GM12878 (cell line): Measurements from ENCODE around the gene RPRD1B. TPM values are rescaled to one million over a fixed set of nuclear protein-coding genes. Genes with fewer than 3 reads are reported as not detected.

ENCODE experiments used
- ATAC-seq: fragments of 200-7000 bp; cut with Tn5 transposase; 3 replicates; pipeline ENCODE4 v1.9.1; 2020; ENCODE audit warnings: mild to moderate bottlenecking, moderate library complexity
- BruUV-seq: library from RNA; stranded (reverse); fragments of 400-500 nt; replicated peaks from 2 replicates; lab custom pipeline; 2021; lab: Mats Ljungman, UMichigan
- CTCF ChIA-PET: fragments of 300-600 bp; sonication (Branson Sonifier 250); formaldehyde crosslinking; extraction: SDS; loops from one replicate; lab custom pipeline; 2021; ENCODE audit warnings: inconsistent platforms; lab: Yijun Ruan, JAX
- POLR2A ChIA-PET: fragments of 350-600 bp; formaldehyde crosslinking; extraction: SDS; loops from one replicate; lab custom pipeline; 2021; ENCODE audit warnings: inconsistent platforms; lab: Charles Lee
- RAD21 ChIA-PET: fragments of 300-600 bp; sonication (Branson Sonifier 250); formaldehyde crosslinking; loops from one replicate; lab custom pipeline; 2023; ENCODE audit warnings: antibody characterized with exemption; ENCODE audit not compliant: unreplicated experiment; lab: Charles Lee
- SMC1A ChIA-PET: fragments of 300-600 bp; sonication (Branson Sonifier 250); formaldehyde crosslinking; loops from one replicate; lab custom pipeline; 2023; ENCODE audit not compliant: unreplicated experiment, uncharacterized antibody; lab: Charles Lee
- DNase-seq: peaks from one replicate; pipeline ENCODE4 v3.0.0-alpha.2; 2011; ENCODE audit warnings: low read depth, low spot score
- FAIRE-seq: peaks from 3 replicates; lab custom pipeline; 2011; peaks lifted over from hg19 to GRCh38; lab: Jason Lieb, UNC
- H2AFZ ChIP-seq: 2 replicates; pipeline ENCODE4 v1.6.0; 2011; ENCODE audit warnings: low read depth, low read length, control low read depth; ENCODE audit not compliant: control insufficient read depth
- H3K27ac ChIP-seq: 2 replicates; pipeline ENCODE4 v1.5.1; 2011; ENCODE audit warnings: control low read depth; ENCODE audit not compliant: control insufficient read depth, insufficient read depth
- H3K27me3 ChIP-seq, 2 experiments: replicated peaks in 1 of 2; 2 replicates each; pipeline versions ENCODE4 v1.6.0 to v1.6.1; 2011; ENCODE audit warnings: low read length in 1 of 2; ENCODE audit not compliant: control insufficient read depth in 2 of 2, insufficient read depth in 2 of 2
- H3K36me3 ChIP-seq, 2 experiments: 2 replicates each; pipeline ENCODE4 v1.5.1; 2011; ENCODE audit warnings: low read length in 1 of 2; ENCODE audit not compliant: control insufficient read depth in 2 of 2, insufficient read depth in 2 of 2
- H3K4me1 ChIP-seq: 2 replicates; pipeline ENCODE4 v1.6.1; 2011; ENCODE audit warnings: mild to moderate bottlenecking, low read length, moderate library complexity, mixed read lengths; ENCODE audit not compliant: control insufficient read depth, insufficient read depth
- H3K4me2 ChIP-seq: 2 replicates; pipeline ENCODE4 v1.6.0; 2011; ENCODE audit warnings: control low read depth; ENCODE audit not compliant: control insufficient read depth, insufficient read depth
- H3K4me3 ChIP-seq: fragments of 200-600 bp; sonication (generic); 2 replicates; pipeline ENCODE4 v1.5.1; 2016
- H3K79me2 ChIP-seq: 2 replicates; pipeline ENCODE4 v1.6.0; 2011; ENCODE audit warnings: low read length; ENCODE audit not compliant: control insufficient read depth, insufficient read depth
- H3K9ac ChIP-seq: 2 replicates; pipeline ENCODE4 v1.8.0; 2011; ENCODE audit warnings: low read length, control low read depth, mixed read lengths; ENCODE audit not compliant: control insufficient read depth, insufficient read depth
- H3K9me3 ChIP-seq: replicated peaks from 3 replicates; pipeline ENCODE4 v1.5.1; 2011; ENCODE audit warnings: mild to moderate bottlenecking, low read length; ENCODE audit not compliant: control insufficient read depth, insufficient read depth
- H4K20me1 ChIP-seq: 2 replicates; pipeline ENCODE4 v1.6.0; 2011; ENCODE audit not compliant: control insufficient read depth, insufficient read depth
- ATF3 ChIP-seq: IDR thresholded peaks from 2 replicates; pipeline ENCODE4 v1.6.1; 2011; ENCODE audit warnings: low read depth, mild to moderate bottlenecking, low read length, moderate library complexity, borderline replicate concordance; ENCODE audit errors: extremely low read depth
- CREB1 ChIP-seq: IDR thresholded peaks from 2 replicates; pipeline ENCODE4 v1.6.1; 2012; ENCODE audit warnings: low read depth, mild to moderate bottlenecking, inconsistent platforms
- ELK1 ChIP-seq: IDR thresholded peaks from 2 replicates; pipeline ENCODE4 v1.6.1; 2012; ENCODE audit warnings: low read depth, low read length, improper control_type of control experiment
- EZH2 ChIP-seq: IDR thresholded peaks from 2 replicates; pipeline ENCODE4 v1.6.1; 2012; ENCODE audit warnings: low read depth, mild to moderate bottlenecking, control low read depth, inconsistent platforms, low read length, borderline replicate concordance; ENCODE audit not compliant: control insufficient read depth
- FOS ChIP-seq: IDR thresholded peaks from 3 replicates; pipeline ENCODE4 v1.6.1; 2011; ENCODE audit warnings: borderline replicate concordance; ENCODE audit not compliant: insufficient read length; ENCODE audit errors: extremely low read depth
- IKZF2 ChIP-seq, 2 experiments: fragments of 450-650 bp; IDR thresholded peaks; 2 replicates each; pipeline ENCODE4 v1.6.1; 2017; ENCODE audit warnings: mild to moderate bottlenecking in 2 of 2, moderate library complexity in 2 of 2
- IRF5 ChIP-seq: fragments of 450-650 bp; IDR thresholded peaks from 2 replicates; pipeline ENCODE4 v1.6.1; 2017; ENCODE audit warnings: borderline replicate concordance
- JUNB ChIP-seq: IDR thresholded peaks from 2 replicates; pipeline ENCODE4 v1.6.1; 2016; ENCODE audit warnings: antibody characterized with exemption, mild to moderate bottlenecking
- KLF5 ChIP-seq: fragments of 450-650 bp; IDR thresholded peaks from 2 replicates; pipeline ENCODE4 v1.6.1; 2014; ENCODE audit warnings: mild to moderate bottlenecking; ENCODE audit not compliant: partially characterized antibody
- MLLT1 ChIP-seq: fragments of 450-650 bp; IDR thresholded peaks from 2 replicates; pipeline ENCODE4 v1.6.1; 2016; ENCODE audit warnings: mild to moderate bottlenecking
- NBN ChIP-seq: fragments of 450-650 bp; IDR thresholded peaks from 2 replicates; pipeline ENCODE4 v1.6.1; 2016
- PKNOX1 ChIP-seq: fragments of 450-650 bp; IDR thresholded peaks from 2 replicates; pipeline ENCODE4 v1.6.1; 2016; ENCODE audit warnings: mild to moderate bottlenecking
- RCOR1 ChIP-seq: conservative IDR thresholded peaks from 2 replicates; pipeline ENCODE4 v1.6.1; 2012; ENCODE audit warnings: low read depth, low read length, improper control_type of control experiment
- SMAD5 ChIP-seq: IDR thresholded peaks from 2 replicates; pipeline ENCODE4 v1.6.1; 2016; ENCODE audit warnings: antibody characterized with exemption, low read depth
- TARDBP ChIP-seq: IDR thresholded peaks from 2 replicates; pipeline ENCODE4 v1.6.1; 2016; ENCODE audit warnings: borderline replicate concordance
- TCF12 ChIP-seq: IDR thresholded peaks from 2 replicates; pipeline ENCODE4 v1.6.1; 2011; ENCODE audit warnings: low read depth, mild to moderate bottlenecking, low read length
- WRNIP1 ChIP-seq: IDR thresholded peaks from 2 replicates; pipeline ENCODE4 v1.6.1; 2011; ENCODE audit warnings: low read depth, low read length, improper control_type of control experiment, borderline replicate concordance
- ZNF217 ChIP-seq: fragments of 450-650 bp; IDR thresholded peaks from 2 replicates; pipeline ENCODE4 v1.6.1; 2017; ENCODE audit warnings: antibody characterized with exemption, mild to moderate bottlenecking
- ZNF384 ChIP-seq: IDR thresholded peaks from 2 replicates; pipeline ENCODE4 v1.6.1; 2012; ENCODE audit warnings: low read depth, mild to moderate bottlenecking, low read length, improper control_type of control experiment, borderline replicate concordance
- WGBS: methylation state at CpG from one replicate; pipeline ENCODE4 v1.1.6; 2016; ENCODE audit warnings: low lambda C conversion rate; ENCODE audit not compliant: insufficient replicate concordance, insufficient coverage; ENCODE audit errors: missing lambda C conversion rate; 5-methylcytosine and 5-hydroxymethylcytosine counted together
- in situ Hi-C: fragments of 300-500 bp; cut with MboI; formaldehyde crosslinking; loops from 9 replicates; pipeline ENCODE4 v1.14.3; 2018; ENCODE audit warnings: mixed read lengths
- intact Hi-C: fragments of 100-400 bp; cut with micrococcal nuclease; formaldehyde crosslinking; loops from one replicate; pipeline ENCODE4 v1.14.2; 2022; ENCODE audit not compliant: unreplicated experiment
- polyA plus RNA-seq, 11 experiments: library from polyadenylated mRNA; depleted of rRNA in 4 of 11; unstranded in 6 of 11; stranded (reverse) in 5 of 11; fragments of >200 nt; fragmentation: Nextera tagmentation in 4 of 11; fragmentation: Illumina TruSeq in 1 of 11; extraction: Ambion mirVana in 4 of 11; extraction: Trizol in 1 of 11; gene quantifications; 1 replicate in 1 of 11; 2 replicates in 10 of 11; pipeline versions ENCODE4 v1.2.1 to v1.2.3, GENCODE V29; 2011 to 2016; ENCODE audit warnings: inconsistent platforms in 2 of 11, missing spikeins in 2 of 11, low read depth in 1 of 11
- total RNA-seq, 4 experiments: library from RNA; depleted of rRNA in 3 of 4; stranded (reverse); fragments of >200 nt in 3 of 4; fragmentation: Illumina TruSeq in 1 of 4; extraction: Trizol in 1 of 4; gene quantifications; 2 replicates each; pipeline versions ENCODE4 v1.2.1 to v1.2.3, GENCODE V29; 2013 to 2021

Gene RPRD1B
- total and polyA plus RNA-seq, 10 of the 15 experiments (the other 5 are each of a cell fraction or from before 2014, with no cell fraction given) = 5.2 to 40.2 (median 30.0) TPM

- in situ Hi-C loops = loop anchor here (5.0 to 10.0 kb wide), 3 partner anchors 83 to 726 kb away; partner anchors contain the start of gene GHRH
- H3K27ac ChIP-seq = peak overlapping the region; percentile 63
- TF ChIP-seq ZNF384 (no peak), ELK1 (no peak), IKZF2 (IDR thresholded peaks at IDR 0.05) (peak; percentile 85 to 93), SMAD5 (no peak), TCF12 (peak; percentile 89), ATF3 (no peak), PKNOX1 (peak; percentile 74), EZH2 (no peak), FOS (no peak), TARDBP (no peak), WRNIP1 (no peak), RCOR1 (no peak), KLF5 (no peak), CREB1 (peak; percentile 74), NBN (peak; percentile 77), JUNB (peak; percentile 77), IRF5 (peak; percentile 44; the same call in 1 of the 2 replicates), MLLT1 (peak; percentile 95), ZNF217 (peak; percentile 58; the same call in 1 of the 2 replicates)
These were observed 42.9 kb upstream of the RPRD1B start for GRCh38 chr20:37990571-37991151.

More at GRCh38 chr20:37990571-37991151, 42.9 kb upstream of the RPRD1B start:
- SMC1A ChIA-PET = interaction anchor here (0.7 to 2.6 kb wide), 11 partner anchors 15 to 427 kb away, joined by 3 to 12 read pairs (median 4); no protein-coding TSS in a partner anchor
- H3K4me1 ChIP-seq = peaks cover 33% of the 10 kb centered on the region
- no peaks in the 10 kb centered on the region for H3K79me2 ChIP-seq
- POLR2A ChIA-PET = no interaction called here
- peaks cover 3 to 6% of the 10 kb centered on the region in 2 experiments; a peak in 3 of 4 replicates for H3K36me3 ChIP-seq
- H3K9me3 ChIP-seq = no peaks in the 10 kb centered on the region
- H3K9ac ChIP-seq = no peak overlapping the region
- WGBS = under 1% methylated on average over 10 of the region's 10 CpGs
- H3K4me2 ChIP-seq = peak overlapping the region; percentile 46
- H4K20me1 ChIP-seq = no peaks in the 10 kb centered on the region
- RAD21 ChIA-PET = interaction anchor here (0.7 to 1.5 kb wide), 4 partner anchors 67 to 425 kb away, joined by 3 to 4 read pairs (median 3); no protein-coding TSS in a partner anchor
- ATAC-seq (peak; percentile 98), DNase-seq (peak; percentile 84), FAIRE-seq (peak; percentile 92)
- intact Hi-C loops = loop anchor here (1.0 to 10.0 kb wide), 5 partner anchors 69 to 426 kb away; no protein-coding TSS in a partner anchor
- H3K27me3 ChIP-seq = no peaks in the 10 kb centered on the region
- peak overlapping the region; percentile 13; the same call in 1 of the 2 replicates for H3K4me3 ChIP-seq
- BruUV-seq = no TSS peak
- H2AFZ ChIP-seq = no peak overlapping the region
- CTCF ChIA-PET = interaction anchor here (0.7 to 4.2 kb wide), 9 partner anchors 10 to 426 kb away, joined by 3 to 26 read pairs (median 3); partner anchors contain the start of genes RPRD1B, TTI1 and VSTM2L
